ENCODE data around the gene C5orf46.

C5orf46 gene

GRCh38 chr5:147876626-147877025, 29.7 kb downstream of the C5orf46 start:
- no peak for TF ChIP-seq GATA2 (IDR thresholded peaks at IDR 0.05; ENCODE audit: low read depth, low read length)

GRCh38 chr5:147876141-147876540, 30.2 kb downstream of the C5orf46 start:
- no peak for TF ChIP-seq GATA2 (IDR thresholded peaks at IDR 0.05; ENCODE audit: low read depth, low read length)
- no peak for TF ChIP-seq GATA3 (IDR thresholded peaks at IDR 0.05; ENCODE audit: low read depth, low read length)

GRCh38 chr5:147874910-147875367, 31.4 kb downstream of the C5orf46 start:
- no peak for TF ChIP-seq GATA2 (IDR thresholded peaks at IDR 0.05; ENCODE audit: low read depth, low read length)
- TF ChIP-seq GATA3 (IDR thresholded peaks at IDR 0.05; ENCODE audit: low read depth, low read length) = no peak

GRCh38 chr5:147869112-147869511, 37.2 kb downstream of the C5orf46 start:
- TF ChIP-seq GATA3 (IDR thresholded peaks at IDR 0.05; ENCODE audit: low read depth, low read length) (no peak), GATA2 (IDR thresholded peaks at IDR 0.05; ENCODE audit: low read depth, low read length) (no peak)

GRCh38 chr5:147863454-147864158, 42.7 kb downstream of the C5orf46 start:
- TF ChIP-seq GATA3 (IDR thresholded peaks at IDR 0.05; ENCODE audit: low read depth, low read length) (no peak), GATA2 (IDR thresholded peaks at IDR 0.05; ENCODE audit: low read depth, low read length) (no peak)

- TF ChIP-seq GATA2 (IDR thresholded peaks at IDR 0.05; ENCODE audit: low read depth, low read length) = no peak
- TF ChIP-seq GATA3 (IDR thresholded peaks at IDR 0.05; ENCODE audit: low read depth, low read length) = no peak
Measured at GRCh38 chr5:147860641-147861025, 45.7 kb downstream of the C5orf46 start.

DNA sequence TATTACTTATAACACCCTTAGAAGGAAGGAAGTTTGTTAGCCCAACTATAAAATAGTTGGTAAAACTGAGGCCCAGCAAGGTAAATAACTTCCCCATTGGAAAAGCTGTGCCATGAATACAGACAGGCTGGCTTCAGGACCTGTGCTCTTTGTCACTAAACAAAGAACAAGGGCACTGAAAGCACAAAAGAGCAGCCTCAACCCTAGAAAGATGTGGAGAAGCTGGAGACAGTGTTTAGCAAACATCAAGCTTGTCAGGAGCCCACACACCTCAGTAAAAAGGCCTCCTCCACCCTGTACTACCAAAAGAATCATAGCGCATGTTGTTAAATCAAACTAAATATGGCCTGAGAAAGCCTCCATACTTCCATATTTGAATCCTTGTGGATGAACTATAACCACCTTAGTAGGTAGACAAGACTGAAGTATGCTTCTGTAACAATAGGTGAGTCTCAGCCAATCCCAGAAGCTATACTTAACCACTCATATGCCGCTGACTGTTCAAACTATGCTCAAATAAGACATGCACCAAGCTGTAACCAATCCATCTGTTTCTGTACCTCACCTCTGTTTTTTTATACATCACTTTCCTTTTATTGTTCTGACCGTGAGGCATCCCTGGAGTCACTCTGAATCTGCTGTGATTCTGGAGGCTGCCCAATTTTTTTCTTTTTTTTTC, 46.2 kb downstream of the C5orf46 start:
- TF ChIP-seq GATA3 (IDR thresholded peaks at IDR 0.05; ENCODE audit: low read depth, low read length) = no peak
- TF ChIP-seq GATA2 (IDR thresholded peaks at IDR 0.05; ENCODE audit: low read depth, low read length) = no peak

GRCh38 chr5:147858565-147858964, 47.8 kb downstream of the C5orf46 start:
- no peak for TF ChIP-seq GATA2 (IDR thresholded peaks at IDR 0.05; ENCODE audit: low read depth, low read length)
- no peak for TF ChIP-seq GATA3 (IDR thresholded peaks at IDR 0.05; ENCODE audit: low read depth, low read length)

DNA sequence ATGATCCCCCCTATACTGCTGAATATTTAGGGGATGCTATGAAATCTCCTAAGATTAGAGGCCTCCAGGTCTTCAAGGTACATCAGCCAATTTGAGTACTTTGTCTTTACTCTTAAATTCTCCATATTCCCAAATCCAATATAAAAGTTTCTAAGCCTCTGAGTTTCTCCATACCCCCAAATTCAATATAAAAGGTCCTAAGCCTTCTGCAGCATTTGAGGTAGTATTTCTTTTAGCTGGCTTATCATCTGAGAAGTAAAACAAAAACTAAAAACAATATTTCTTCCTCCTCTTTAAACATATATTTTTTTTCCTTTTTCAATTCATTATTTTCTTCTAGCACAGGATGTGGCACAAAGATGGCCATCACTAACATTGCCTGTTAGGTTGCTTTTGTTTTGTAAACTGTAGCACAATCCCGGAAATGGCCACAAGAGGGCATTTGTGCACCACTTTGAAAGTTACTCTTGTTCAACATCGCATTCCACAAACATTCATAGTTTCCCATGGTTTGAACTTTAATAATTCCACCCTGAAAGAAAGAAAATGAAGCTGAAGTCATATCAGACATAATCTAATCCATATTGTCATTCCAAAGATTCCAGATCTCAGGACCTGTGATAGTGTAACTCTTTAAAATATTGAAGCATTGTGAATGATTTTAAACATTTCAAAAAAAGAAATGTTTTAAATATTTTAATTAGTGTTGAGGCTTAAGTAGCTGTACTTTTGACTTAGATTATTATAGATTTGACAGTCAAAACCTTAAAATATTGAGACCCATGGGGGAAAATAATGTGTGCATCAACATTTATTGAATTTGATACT, 48.8 kb downstream of the C5orf46 start:
- no peak for TF ChIP-seq GATA2 (IDR thresholded peaks at IDR 0.05; ENCODE audit: low read depth, low read length)
- no peak for TF ChIP-seq GATA3 (IDR thresholded peaks at IDR 0.05; ENCODE audit: low read depth, low read length)

DNA sequence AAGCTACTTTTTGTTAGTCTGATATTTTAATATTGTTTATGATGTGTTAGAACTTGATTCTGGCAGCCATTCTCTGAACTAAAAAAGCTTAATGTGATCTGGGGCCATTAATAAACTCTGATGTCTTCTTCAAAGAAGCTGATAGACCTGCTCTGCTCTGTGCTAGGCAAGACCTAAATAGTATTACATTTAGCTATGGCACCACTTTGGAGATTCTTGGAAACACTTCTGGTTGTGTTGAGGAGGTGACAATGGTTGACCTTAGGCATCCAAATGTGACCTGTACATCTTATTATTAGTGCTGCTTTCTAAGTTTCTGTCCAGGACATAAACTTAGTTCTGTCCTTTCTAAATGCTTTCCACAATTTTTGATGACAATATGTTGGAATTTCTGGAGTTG, 49.5 kb downstream of the C5orf46 start:
- no peak for TF ChIP-seq GATA2 (IDR thresholded peaks at IDR 0.05; ENCODE audit: low read depth, low read length)
- TF ChIP-seq GATA3 (IDR thresholded peaks at IDR 0.05; ENCODE audit: low read depth, low read length) = no peak

GRCh38 chr5:147855774-147856069, 50.6 kb downstream of the C5orf46 start:
- TF ChIP-seq GATA2 (IDR thresholded peaks at IDR 0.05; ENCODE audit: low read depth, low read length) = no peak

- no peak for TF ChIP-seq GATA3 (IDR thresholded peaks at IDR 0.05; ENCODE audit: low read depth, low read length)
- no peak for TF ChIP-seq GATA2 (IDR thresholded peaks at IDR 0.05; ENCODE audit: low read depth, low read length)
Measured at GRCh38 chr5:147854894-147855773, 51.2 kb downstream of the C5orf46 start.

DNA sequence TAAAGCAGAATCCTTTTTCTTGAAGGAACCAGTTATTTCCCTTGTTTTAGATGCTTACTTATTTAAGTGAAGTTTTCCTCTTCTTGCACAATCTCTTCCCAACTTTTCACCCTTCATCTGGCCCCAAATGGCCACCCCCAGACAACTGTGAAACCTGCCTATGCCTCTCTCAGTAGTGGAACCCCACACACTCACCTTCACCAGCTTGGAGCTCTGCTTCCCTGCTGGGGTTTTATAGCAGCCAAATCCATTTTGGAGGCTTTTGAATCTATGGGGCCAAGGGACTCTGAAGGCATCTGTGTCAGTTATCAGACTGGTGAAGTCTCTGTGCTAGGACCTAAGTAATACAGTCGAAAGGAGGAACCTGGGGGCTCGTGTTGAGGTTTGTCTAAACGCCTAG, 52.0 kb downstream of the C5orf46 start:
- TF ChIP-seq GATA2 (IDR thresholded peaks at IDR 0.05; ENCODE audit: low read depth, low read length) (no peak), GATA3 (IDR thresholded peaks at IDR 0.05; ENCODE audit: low read depth, low read length) (no peak)
